GM12878 (cell line): ENCODE data around the gene PDCD6IP. TPM values are rescaled to one million over a fixed set of nuclear protein-coding genes. Genes with fewer than 3 reads are reported as not detected.

Source experiments
- CHD4 ChIP-seq: fragments of 200-600 bp; sonication (generic); IDR thresholded peaks from 2 replicates; pipeline ENCODE4 v1.6.1; 2016; ENCODE audit warnings: mild to moderate bottlenecking
- MYB ChIP-seq: fragments of 150-350 bp; IDR thresholded peaks from 2 replicates; pipeline ENCODE4 v1.6.1; 2014; ENCODE audit warnings: mild to moderate bottlenecking, low read depth, low read length, borderline replicate concordance
- NFYB ChIP-seq: IDR thresholded peaks from 2 replicates; pipeline ENCODE4 v1.6.1; 2011; ENCODE audit warnings: low read depth, mild to moderate bottlenecking, low read length, improper control_type of control experiment, moderate library complexity; ENCODE audit not compliant: insufficient read depth
- ZNF592 ChIP-seq: fragments of 450-650 bp; IDR thresholded peaks from 2 replicates; pipeline ENCODE4 v1.6.1; 2017; ENCODE audit warnings: mild to moderate bottlenecking, moderate library complexity
- polyA plus RNA-seq, 11 experiments: library from polyadenylated mRNA; depleted of rRNA in 4 of 11; unstranded in 6 of 11; stranded (reverse) in 5 of 11; fragments of >200 nt; fragmentation: Nextera tagmentation in 4 of 11; fragmentation: Illumina TruSeq in 1 of 11; extraction: Ambion mirVana in 4 of 11; extraction: Trizol in 1 of 11; gene quantifications; 1 replicate in 1 of 11; 2 replicates in 10 of 11; pipeline versions ENCODE4 v1.2.1 to v1.2.3, GENCODE V29; 2011 to 2016; ENCODE audit warnings: inconsistent platforms in 2 of 11, missing spikeins in 2 of 11, low read depth in 1 of 11
- total RNA-seq, 4 experiments: library from RNA; depleted of rRNA in 3 of 4; stranded (reverse); fragments of >200 nt in 3 of 4; fragmentation: Illumina TruSeq in 1 of 4; extraction: Trizol in 1 of 4; gene quantifications; 2 replicates each; pipeline versions ENCODE4 v1.2.1 to v1.2.3, GENCODE V29; 2013 to 2021
- TF ChIP-seq, protein P1 (sequence below): fragments of 450-650 bp; conservative IDR thresholded peaks from 2 replicates; pipeline ENCODE4 v1.6.1; 2017; ENCODE audit warnings: mild to moderate bottlenecking, moderate library complexity
- TF ChIP-seq, protein P2 (sequence below): fragments of 150-350 bp; IDR thresholded peaks from 2 replicates; pipeline ENCODE4 v1.6.1; 2014; ENCODE audit warnings: mild to moderate bottlenecking, low read depth, low read length

PDCD6IP gene
- total and polyA plus RNA-seq, 10 of the 15 experiments (the other 5 are each of a cell fraction or from before 2014, with no cell fraction given): 16.0 to 169 (median 81.2) TPM

DNA sequence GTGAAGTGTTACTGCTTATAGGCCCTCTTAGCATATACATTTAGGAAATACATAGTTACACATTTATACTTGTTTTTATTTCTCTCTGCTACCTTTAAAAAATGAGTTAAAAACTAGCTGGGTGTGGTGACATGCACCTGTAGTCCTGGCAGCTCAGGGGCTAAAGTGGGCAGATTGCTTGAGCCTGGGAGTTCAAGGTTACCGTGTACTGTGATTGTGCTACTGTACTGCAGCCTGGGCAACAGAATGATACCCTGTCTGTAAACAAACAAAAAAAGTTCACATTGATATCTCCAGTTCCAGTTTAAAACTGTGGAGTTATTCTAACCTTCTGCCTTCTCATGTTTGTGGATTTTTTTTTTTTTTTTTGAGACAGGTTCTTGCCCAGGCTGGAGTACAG lies 12.1 kb downstream of the PDCD6IP start (continued):
- TF ChIP-seq ZNF592 (no peak), MYB (no peak), NFYB (no peak), CHD4 (no peak)
- TF ChIP-seq, protein P1, sequence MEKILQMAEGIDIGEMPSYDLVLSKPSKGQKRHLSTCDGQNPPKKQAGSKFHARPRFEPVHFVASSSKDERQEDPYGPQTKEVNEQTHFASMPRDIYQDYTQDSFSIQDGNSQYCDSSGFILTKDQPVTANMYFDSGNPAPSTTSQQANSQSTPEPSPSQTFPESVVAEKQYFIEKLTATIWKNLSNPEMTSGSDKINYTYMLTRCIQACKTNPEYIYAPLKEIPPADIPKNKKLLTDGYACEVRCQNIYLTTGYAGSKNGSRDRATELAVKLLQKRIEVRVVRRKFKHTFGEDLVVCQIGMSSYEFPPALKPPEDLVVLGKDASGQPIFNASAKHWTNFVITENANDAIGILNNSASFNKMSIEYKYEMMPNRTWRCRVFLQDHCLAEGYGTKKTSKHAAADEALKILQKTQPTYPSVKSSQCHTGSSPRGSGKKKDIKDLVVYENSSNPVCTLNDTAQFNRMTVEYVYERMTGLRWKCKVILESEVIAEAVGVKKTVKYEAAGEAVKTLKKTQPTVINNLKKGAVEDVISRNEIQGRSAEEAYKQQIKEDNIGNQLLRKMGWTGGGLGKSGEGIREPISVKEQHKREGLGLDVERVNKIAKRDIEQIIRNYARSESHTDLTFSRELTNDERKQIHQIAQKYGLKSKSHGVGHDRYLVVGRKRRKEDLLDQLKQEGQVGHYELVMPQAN: no peak
- TF ChIP-seq, protein P2, sequence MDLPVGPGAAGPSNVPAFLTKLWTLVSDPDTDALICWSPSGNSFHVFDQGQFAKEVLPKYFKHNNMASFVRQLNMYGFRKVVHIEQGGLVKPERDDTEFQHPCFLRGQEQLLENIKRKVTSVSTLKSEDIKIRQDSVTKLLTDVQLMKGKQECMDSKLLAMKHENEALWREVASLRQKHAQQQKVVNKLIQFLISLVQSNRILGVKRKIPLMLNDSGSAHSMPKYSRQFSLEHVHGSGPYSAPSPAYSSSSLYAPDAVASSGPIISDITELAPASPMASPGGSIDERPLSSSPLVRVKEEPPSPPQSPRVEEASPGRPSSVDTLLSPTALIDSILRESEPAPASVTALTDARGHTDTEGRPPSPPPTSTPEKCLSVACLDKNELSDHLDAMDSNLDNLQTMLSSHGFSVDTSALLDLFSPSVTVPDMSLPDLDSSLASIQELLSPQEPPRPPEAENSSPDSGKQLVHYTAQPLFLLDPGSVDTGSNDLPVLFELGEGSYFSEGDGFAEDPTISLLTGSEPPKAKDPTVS: no peak
